ENCODE data around the gene MYO1G. TPM values are rescaled to one million over a fixed set of nuclear protein-coding genes. Genes with fewer than 3 reads are reported as not detected.

MYO1G gene
- total RNA-seq, 2 donors from 2014 or later, result 0.78 to 2.2 TPM

GRCh38 chr7:44969049-44969700 is 9.6 kb downstream of the MYO1G start:
- no peak for DNase-seq (ENCODE audit: low spot score)
- Histone ChIP-seq H3K9me3 (no peaks in the 10 kb centered on the region), H3K4me3 (no peak overlapping the region), H3K36me3 (no peaks in the 10 kb centered on the region), H3K27me3 (no peaks in the 10 kb centered on the region), H3K4me1 (no peaks in the 10 kb centered on the region), H3K27ac (no peak overlapping the region)
- no peak for TF ChIP-seq CTCF (IDR thresholded peaks at IDR 0.05)

GRCh38 chr7:44967571-44968446 is 11.0 kb downstream of the MYO1G start:
- H3K27me3 ChIP-seq, result no peaks in the 10 kb centered on the region
- no peak for DNase-seq (ENCODE audit: low spot score)
- H3K9me3 ChIP-seq, result no peaks in the 10 kb centered on the region
- peaks cover 0 to 4% of the 10 kb centered on the region in 2 donors for H3K4me1 ChIP-seq
- peak in 1 of 2 donors; percentile 38 for TF ChIP-seq CTCF (IDR thresholded peaks at IDR 0.05)
- no peak overlapping the region for H3K27ac ChIP-seq
- H3K36me3 ChIP-seq, result no peaks in the 10 kb centered on the region
- H3K4me3 ChIP-seq, result no peak overlapping the region

- peaks cover 0 to 12% of the 10 kb centered on the region in 2 donors for H3K4me1 ChIP-seq
- H3K27ac ChIP-seq, result no peak overlapping the region
- no peak for TF ChIP-seq CTCF (IDR thresholded peaks at IDR 0.05)
- H3K27me3 ChIP-seq, result no peaks in the 10 kb centered on the region
- no peak overlapping the region for H3K4me3 ChIP-seq
- no peak for DNase-seq (ENCODE audit: low spot score)
- no peaks in the 10 kb centered on the region for H3K9me3 ChIP-seq
- no peaks in the 10 kb centered on the region for H3K36me3 ChIP-seq
Measured at GRCh38 chr7:44966731-44967538, 11.9 kb downstream of the MYO1G start.

- no peaks in the 10 kb centered on the region for H3K9me3 ChIP-seq
- no peak overlapping the region for H3K4me3 ChIP-seq
- TF ChIP-seq CTCF (IDR thresholded peaks at IDR 0.05), result no peak
- DNase-seq (ENCODE audit: low spot score), result no peak
- H3K27ac ChIP-seq, result no peak overlapping the region
- H3K36me3 ChIP-seq, result no peaks in the 10 kb centered on the region
- peaks cover 0 to 12% of the 10 kb centered on the region in 2 donors for H3K4me1 ChIP-seq
- no peaks in the 10 kb centered on the region for H3K27me3 ChIP-seq
Measured at GRCh38 chr7:44965937-44966730, 12.7 kb downstream of the MYO1G start.

GRCh38 chr7:44965441-44965903 is 13.3 kb downstream of the MYO1G start:
- Histone ChIP-seq H3K36me3 (no peaks in the 10 kb centered on the region), H3K4me3 (no peak overlapping the region), H3K27me3 (no peaks in the 10 kb centered on the region), H3K9me3 (no peaks in the 10 kb centered on the region), H3K4me1 (peaks cover 0 to 12% of the 10 kb centered on the region in 2 donors), H3K27ac (no peak overlapping the region)
- no peak for TF ChIP-seq CTCF (IDR thresholded peaks at IDR 0.05)
- DNase-seq (ENCODE audit: low spot score), result no peak

Measured in right atrium auricular region (tissue), 2 donors.